HepG2 (cell line): ENCODE measurements around the gene SLC35A1. TPM values are rescaled to one million over a fixed set of nuclear protein-coding genes. Genes with fewer than 3 reads are reported as not detected.

Experiments used
- ATAC-seq: fragments of 200-7000 bp; cut with Tn5 transposase; 3 replicates; pipeline ENCODE4 v1.9.1; 2020; ENCODE audit warnings: mild to moderate bottlenecking, moderate library complexity
- BruUV-seq: library from RNA; stranded (reverse); fragments of 400-500 nt; replicated peaks from 2 replicates; lab custom pipeline; 2021; lab: Mats Ljungman, UMichigan
- CTCF ChIA-PET: fragments of 300-600 bp; formaldehyde crosslinking; extraction: SDS; loops from one replicate; lab custom pipeline; 2021; ENCODE audit warnings: low total read pairs, inconsistent platforms, low intra/inter-chr PET ratio; lab: Yijun Ruan, JAX
- POLR2A ChIA-PET: fragments of 350-600 bp; sonication (Branson Sonifier 250); formaldehyde crosslinking; loops from one replicate; lab custom pipeline; 2020; ENCODE audit warnings: antibody characterized with exemption, inconsistent platforms; lab: Yijun Ruan, JAX
- DNase-seq: peaks from one replicate; pipeline ENCODE4 v3.0.0-alpha.2; 2015; ENCODE audit warnings: low spot score
- FAIRE-seq: peaks from 3 replicates; lab custom pipeline; 2011; peaks lifted over from hg19 to GRCh38; lab: Jason Lieb, UNC
- H2AFZ ChIP-seq: one replicate; pipeline ENCODE4 v1.6.1; 2011; ENCODE audit warnings: low read length, inconsistent platforms
- H3K27ac ChIP-seq: fragments of 300-600 bp; 3 replicates; pipeline ENCODE4 v1.8.0; 2011; ENCODE audit warnings: mixed run types, mild to moderate bottlenecking, mixed read lengths, low read length, inconsistent platforms; ENCODE audit not compliant: insufficient read depth; ENCODE audit errors: extremely low read length
- H3K27me3 ChIP-seq, 2 experiments: fragments of 200-600 bp in 1 of 2; 2 replicates in 1 of 2; 3 replicates in 1 of 2; pipeline versions ENCODE4 v1.6.0 to v1.8.0; 2011; ENCODE audit warnings: low read length in 2 of 2, mild to moderate bottlenecking in 2 of 2, moderate library complexity in 2 of 2, inconsistent platforms in 1 of 2; ENCODE audit not compliant: insufficient read depth in 2 of 2, control insufficient read depth in 1 of 2
- H3K36me3 ChIP-seq, 2 experiments: fragments of 200-600 bp in 1 of 2; replicated peaks in 1 of 2; 2 replicates in 1 of 2; 3 replicates in 1 of 2; pipeline versions ENCODE4 v1.5.1 to v1.8.0; 2011; ENCODE audit warnings: low read length in 2 of 2, inconsistent platforms in 1 of 2; ENCODE audit not compliant: insufficient read depth in 2 of 2, control insufficient read depth in 1 of 2
- H3K4me1 ChIP-seq: 2 replicates; pipeline ENCODE4 v1.5.1; 2012; ENCODE audit warnings: low read length, inconsistent platforms; ENCODE audit not compliant: insufficient read depth
- H3K4me2 ChIP-seq: 2 replicates; pipeline ENCODE4 v1.6.0; 2011; ENCODE audit warnings: low read depth, low read length, inconsistent platforms
- H3K4me3 ChIP-seq, 3 experiments: fragments of 200-600 bp in 1 of 3; sonication (generic), shearing (Covaris generic) in 1 of 3; replicated peaks in 1 of 3; 2 replicates each; pipeline ENCODE4 v1.5.1; 2011 to 2016; ENCODE audit warnings: low read length in 3 of 3, inconsistent platforms in 2 of 3, low read depth in 2 of 3, mild to moderate bottlenecking in 2 of 3, control low read depth in 1 of 3, mixed read lengths in 1 of 3; ENCODE audit not compliant: insufficient read depth in 1 of 3
- H3K79me2 ChIP-seq: one replicate; pipeline ENCODE4 v1.6.1; 2011; ENCODE audit warnings: low read length, inconsistent platforms; ENCODE audit not compliant: insufficient read depth
- H3K9ac ChIP-seq: 2 replicates; pipeline ENCODE4 v1.6.0; 2011; ENCODE audit warnings: mild to moderate bottlenecking, low read depth, low read length, inconsistent platforms; ENCODE audit not compliant: insufficient read depth
- H3K9me3 ChIP-seq: 2 replicates; pipeline ENCODE4 v1.5.1; 2012; ENCODE audit warnings: mild to moderate bottlenecking, low read length
- H4K20me1 ChIP-seq: 2 replicates; pipeline ENCODE4 v1.6.0; 2011; ENCODE audit warnings: inconsistent platforms, mild to moderate bottlenecking, low read length, moderate library complexity; ENCODE audit not compliant: insufficient read depth
- ARHGAP35 ChIP-seq: sonication (generic); formaldehyde crosslinking; IDR thresholded peaks from 2 replicates; pipeline ENCODE4 v1.9.0; 2022; ENCODE audit warnings: mild to moderate bottlenecking, inconsistent platforms, moderate library complexity, missing genetic modification reagents, borderline replicate concordance
- BRCA1 ChIP-seq: sonication (generic); formaldehyde crosslinking; IDR thresholded peaks from 2 replicates; pipeline ENCODE4 v1.4.0; 2020; ENCODE audit warnings: missing genetic modification reagents
- EZH2 ChIP-seq: conservative IDR thresholded peaks from 2 replicates; pipeline ENCODE4 v1.6.1; 2012; ENCODE audit warnings: mild to moderate bottlenecking, low read depth, low read length, moderate library complexity
- HMG20B ChIP-seq: conservative IDR thresholded peaks from 2 replicates; pipeline ENCODE4 v1.6.1; 2016; ENCODE audit warnings: missing genetic modification reagents, missing compliant biosample characterization
- RBAK ChIP-seq: sonication (generic); formaldehyde crosslinking; IDR thresholded peaks from 2 replicates; pipeline ENCODE4 v1.5.1; 2020; ENCODE audit warnings: mild to moderate bottlenecking, missing genetic modification reagents
- SATB2 ChIP-seq: sonication (generic); formaldehyde crosslinking; IDR thresholded peaks from 2 replicates; pipeline ENCODE4 v1.5.0; 2020; ENCODE audit warnings: missing genetic modification reagents
- SPEN ChIP-seq: sonication (generic); formaldehyde crosslinking; IDR thresholded peaks from 2 replicates; pipeline ENCODE4 v1.5.1; 2020; ENCODE audit warnings: low read depth, mild to moderate bottlenecking, missing genetic modification reagents
- TEAD2 ChIP-seq: sonication (generic); formaldehyde crosslinking; IDR thresholded peaks from 2 replicates; pipeline ENCODE4 v1.9.0; 2021; ENCODE audit warnings: missing genetic modification reagents
- ZFP62 ChIP-seq: sonication (generic); formaldehyde crosslinking; IDR thresholded peaks from 2 replicates; pipeline ENCODE4 v1.4.0; 2020; ENCODE audit warnings: missing genetic modification reagents
- ZNF572 ChIP-seq: sonication (generic); formaldehyde crosslinking; IDR thresholded peaks from 2 replicates; pipeline ENCODE4 v1.5.1; 2020; ENCODE audit warnings: mild to moderate bottlenecking, missing genetic modification reagents
- ZNF775 ChIP-seq: sonication (generic); formaldehyde crosslinking; IDR thresholded peaks from 2 replicates; pipeline ENCODE4 v1.4.0; 2020; ENCODE audit warnings: missing genetic modification reagents, mild to moderate bottlenecking, moderate library complexity, borderline replicate concordance
- ZZZ3 ChIP-seq: sonication (generic); formaldehyde crosslinking; IDR thresholded peaks from 2 replicates; pipeline ENCODE4 v1.4.0; 2020; ENCODE audit warnings: missing genetic modification reagents, mild to moderate bottlenecking, borderline replicate concordance
- in situ Hi-C: cut with HindIII; loops from 2 replicates; pipeline ENCODE4 v1.10.0; 2017; ENCODE audit warnings: low pct_unique_long_range_greater_than_20kb; ENCODE audit not compliant: extremely low pct_ligation_motif_present
- intact Hi-C: fragments of 100-400 bp; cut with micrococcal nuclease; formaldehyde crosslinking; loops from one replicate; pipeline ENCODE4 v1.10.0; 2022; ENCODE audit not compliant: unreplicated experiment
- polyA plus RNA-seq, 8 experiments: library from polyadenylated mRNA; depleted of rRNA in 3 of 8; stranded (reverse) in 7 of 8; unstranded in 1 of 8; fragments of >200 nt; fragmentation: Illumina TruSeq in 4 of 8; extraction: Trizol in 4 of 8; gene quantifications; 2 replicates each; pipeline versions ENCODE4 v1.2.1 to v1.2.3, GENCODE V29; 2011 to 2016; ENCODE audit warnings: low read depth in 4 of 8, missing spikeins in 1 of 8, mixed read lengths in 1 of 8; ENCODE audit not compliant: insufficient read depth in 1 of 8
- total RNA-seq, 5 experiments: library from RNA; depleted of rRNA; stranded (reverse); fragments of >200 nt; fragmentation: Illumina TruSeq; extraction: Trizol; gene quantifications; 2 replicates each; pipeline ENCODE4 v1.2.3, GENCODE V29; 2016; ENCODE audit warnings: low read depth in 1 of 5
- TF ChIP-seq, protein P1 (sequence below), 2 experiments: sonication (generic) in 1 of 2; formaldehyde crosslinking in 1 of 2; IDR thresholded peaks; 2 replicates each; pipeline versions ENCODE4 v1.4.0 to v1.6.1; 2016 to 2020; ENCODE audit warnings: borderline replicate concordance in 1 of 2, low read depth in 1 of 2, mild to moderate bottlenecking in 1 of 2, missing genetic modification reagents in 1 of 2
- TF ChIP-seq, protein P2 (sequence below): sonication (generic); formaldehyde crosslinking; IDR thresholded peaks from 2 replicates; pipeline ENCODE4 v1.5.0; 2020; ENCODE audit warnings: missing genetic modification reagents
- TF ChIP-seq, protein P3 (sequence below): sonication (generic); formaldehyde crosslinking; IDR thresholded peaks from 2 replicates; pipeline ENCODE4 v1.8.0; 2022; ENCODE audit warnings: missing genetic modification reagents, mild to moderate bottlenecking, inconsistent platforms, borderline replicate concordance
- TF ChIP-seq, protein P4 (sequence below): sonication (generic); formaldehyde crosslinking; IDR thresholded peaks from 2 replicates; pipeline ENCODE4 v1.4.0; 2020; ENCODE audit warnings: mild to moderate bottlenecking, missing genetic modification reagents, borderline replicate concordance

Gene SLC35A1
- total and polyA plus RNA-seq, 2 of the 13 experiments (the other 11 are each of a cell fraction or from before 2014, with no cell fraction given) = 24.8 to 25.1 TPM

DNA sequence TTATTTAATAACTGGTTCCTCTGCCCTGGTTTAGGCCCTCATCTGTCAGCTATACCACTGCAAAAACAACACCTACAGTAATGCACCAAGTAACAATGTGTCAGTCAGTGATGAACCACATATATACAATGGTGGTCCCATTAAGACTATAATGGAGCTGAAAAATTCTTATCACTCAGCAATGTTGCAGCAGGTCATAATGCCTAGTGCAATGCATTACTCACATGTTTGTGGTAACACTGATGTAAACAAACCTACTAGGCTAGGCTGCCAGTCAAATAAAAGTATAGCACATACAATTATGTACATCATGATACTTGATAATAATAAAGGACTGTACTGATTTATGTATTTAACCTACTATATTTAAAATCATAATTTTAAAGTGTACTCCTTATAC lies 85.7 kb downstream of the SLC35A1 start:
- DNase-seq (no peak), ATAC-seq (no peak), FAIRE-seq (no peak)
- Histone ChIP-seq H3K4me2 (no peak overlapping the region), H3K27ac (no peak overlapping the region), H3K9ac (no peak overlapping the region), H3K27me3 (no peaks in the 10 kb centered on the region; a peak in 1 of 5 replicates), H3K36me3 (peaks cover 9 to 73% of the 10 kb centered on the region in 2 experiments; a peak in 4 of 5 replicates), H3K79me2 (peaks cover 2% of the 10 kb centered on the region), H3K9me3 (no peaks in the 10 kb centered on the region), H3K4me1 (no peaks in the 10 kb centered on the region), H3K4me3 (no peak overlapping the region)
- ChIA-PET POLR2A (no interaction called here), CTCF (no interaction called here)
- no TSS peak for BruUV-seq
- intact Hi-C loops = no loop called here
- no peak for TF ChIP-seq SPEN (CRISPR knock-in tag)
- no peak for TF ChIP-seq TEAD2
- TF ChIP-seq ARHGAP35 (CRISPR knock-in tag) = no peak
- TF ChIP-seq, protein P1, sequence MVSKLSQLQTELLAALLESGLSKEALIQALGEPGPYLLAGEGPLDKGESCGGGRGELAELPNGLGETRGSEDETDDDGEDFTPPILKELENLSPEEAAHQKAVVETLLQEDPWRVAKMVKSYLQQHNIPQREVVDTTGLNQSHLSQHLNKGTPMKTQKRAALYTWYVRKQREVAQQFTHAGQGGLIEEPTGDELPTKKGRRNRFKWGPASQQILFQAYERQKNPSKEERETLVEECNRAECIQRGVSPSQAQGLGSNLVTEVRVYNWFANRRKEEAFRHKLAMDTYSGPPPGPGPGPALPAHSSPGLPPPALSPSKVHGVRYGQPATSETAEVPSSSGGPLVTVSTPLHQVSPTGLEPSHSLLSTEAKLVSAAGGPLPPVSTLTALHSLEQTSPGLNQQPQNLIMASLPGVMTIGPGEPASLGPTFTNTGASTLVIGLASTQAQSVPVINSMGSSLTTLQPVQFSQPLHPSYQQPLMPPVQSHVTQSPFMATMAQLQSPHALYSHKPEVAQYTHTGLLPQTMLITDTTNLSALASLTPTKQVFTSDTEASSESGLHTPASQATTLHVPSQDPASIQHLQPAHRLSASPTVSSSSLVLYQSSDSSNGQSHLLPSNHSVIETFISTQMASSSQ (IDR thresholded peaks at IDR 0.05; ENCODE audit: low read depth) = no peak
- TF ChIP-seq, protein P1 (CRISPR knock-in tag; IDR thresholded peaks at IDR 0.05; ENCODE audit: borderline replicate concordance) = no peak
- TF ChIP-seq ZNF572 (CRISPR knock-in tag) = no peak
- TF ChIP-seq BRCA1 (CRISPR knock-in tag) = no peak
- TF ChIP-seq HMG20B (CRISPR knock-in tag) = no peak
- no peak for TF ChIP-seq ZZZ3 (CRISPR knock-in tag)
- TF ChIP-seq RBAK (CRISPR knock-in tag) = no peak
- no peak for TF ChIP-seq ZFP62 (CRISPR knock-in tag)
- no peak for TF ChIP-seq EZH2
- no peak for TF ChIP-seq ZNF775 (CRISPR knock-in tag)
- TF ChIP-seq, protein P2, sequence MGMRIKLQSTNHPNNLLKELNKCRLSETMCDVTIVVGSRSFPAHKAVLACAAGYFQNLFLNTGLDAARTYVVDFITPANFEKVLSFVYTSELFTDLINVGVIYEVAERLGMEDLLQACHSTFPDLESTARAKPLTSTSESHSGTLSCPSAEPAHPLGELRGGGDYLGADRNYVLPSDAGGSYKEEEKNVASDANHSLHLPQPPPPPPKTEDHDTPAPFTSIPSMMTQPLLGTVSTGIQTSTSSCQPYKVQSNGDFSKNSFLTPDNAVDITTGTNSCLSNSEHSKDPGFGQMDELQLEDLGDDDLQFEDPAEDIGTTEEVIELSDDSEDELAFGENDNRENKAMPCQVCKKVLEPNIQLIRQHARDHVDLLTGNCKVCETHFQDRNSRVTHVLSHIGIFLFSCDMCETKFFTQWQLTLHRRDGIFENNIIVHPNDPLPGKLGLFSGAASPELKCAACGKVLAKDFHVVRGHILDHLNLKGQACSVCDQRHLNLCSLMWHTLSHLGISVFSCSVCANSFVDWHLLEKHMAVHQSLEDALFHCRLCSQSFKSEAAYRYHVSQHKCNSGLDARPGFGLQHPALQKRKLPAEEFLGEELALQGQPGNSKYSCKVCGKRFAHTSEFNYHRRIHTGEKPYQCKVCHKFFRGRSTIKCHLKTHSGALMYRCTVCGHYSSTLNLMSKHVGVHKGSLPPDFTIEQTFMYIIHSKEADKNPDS = no peak
- TF ChIP-seq SATB2 (CRISPR knock-in tag) = no peak
- TF ChIP-seq, protein P3, sequence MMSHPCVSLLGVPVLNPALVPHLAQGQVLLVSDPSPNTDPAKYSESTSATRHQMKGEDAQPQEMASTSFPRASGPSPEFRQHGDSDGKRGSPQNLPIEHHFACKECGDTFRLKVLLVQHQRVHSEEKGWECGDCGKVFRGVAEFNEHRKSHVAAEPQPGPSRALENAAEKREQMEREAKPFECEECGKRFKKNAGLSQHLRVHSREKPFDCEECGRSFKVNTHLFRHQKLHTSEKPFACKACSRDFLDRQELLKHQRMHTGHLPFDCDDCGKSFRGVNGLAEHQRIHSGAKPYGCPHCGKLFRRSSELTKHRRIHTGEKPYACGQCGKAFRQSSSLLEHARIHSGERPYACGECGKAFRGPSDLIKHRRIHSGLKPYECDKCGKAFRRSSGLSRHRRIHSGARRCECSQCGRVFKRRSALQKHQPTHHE (CRISPR knock-in tag) = no peak
- TF ChIP-seq, protein P4, sequence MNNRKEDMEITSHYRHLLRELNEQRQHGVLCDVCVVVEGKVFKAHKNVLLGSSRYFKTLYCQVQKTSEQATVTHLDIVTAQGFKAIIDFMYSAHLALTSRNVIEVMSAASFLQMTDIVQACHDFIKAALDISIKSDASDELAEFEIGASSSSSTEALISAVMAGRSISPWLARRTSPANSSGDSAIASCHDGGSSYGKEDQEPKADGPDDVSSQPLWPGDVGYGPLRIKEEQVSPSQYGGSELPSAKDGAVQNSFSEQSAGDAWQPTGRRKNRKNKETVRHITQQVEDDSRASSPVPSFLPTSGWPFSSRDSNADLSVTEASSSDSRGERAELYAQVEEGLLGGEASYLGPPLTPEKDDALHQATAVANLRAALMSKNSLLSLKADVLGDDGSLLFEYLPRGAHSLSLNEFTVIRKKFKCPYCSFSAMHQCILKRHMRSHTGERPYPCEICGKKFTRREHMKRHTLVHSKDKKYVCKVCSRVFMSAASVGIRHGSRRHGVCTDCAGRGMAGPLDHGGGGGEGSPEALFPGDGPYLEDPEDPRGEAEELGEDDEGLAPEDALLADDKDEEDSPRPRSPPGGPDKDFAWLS (CRISPR knock-in tag) = no peak
- TF ChIP-seq, all 625 proteins: peak for 0
- H2AFZ ChIP-seq = no peak overlapping the region
- in situ Hi-C loops = no loop called here
- no peaks in the 10 kb centered on the region for H4K20me1 ChIP-seq
